IMR-90 (cell line): Measurements from ENCODE around the gene CSH2. TPM values are rescaled to one million over a fixed set of nuclear protein-coding genes. Genes with fewer than 3 reads are reported as not detected.

Experiments used
- ATAC-seq: fragments of 200-7000 bp; cut with Tn5 transposase; 2 replicates; pipeline ENCODE4 v1.9.1; 2020; ENCODE audit warnings: low read depth, mild to moderate bottlenecking, moderate library complexity
- BruUV-seq: library from RNA; stranded (reverse); fragments of 400-500 nt; replicated peaks from 2 replicates; lab custom pipeline; 2021; lab: Mats Ljungman, UMichigan
- CTCF ChIA-PET: fragments of 300-600 bp; formaldehyde crosslinking; extraction: SDS; loops from one replicate; lab custom pipeline; 2021; ENCODE audit warnings: antibody characterized with exemption; lab: Yijun Ruan, JAX
- POLR2A ChIA-PET: fragments of 300-600 bp; sonication (Branson Sonifier 250); formaldehyde crosslinking; loops from one replicate; lab custom pipeline; 2022; ENCODE audit warnings: antibody characterized with exemption; ENCODE audit not compliant: unreplicated experiment; lab: Charles Lee
- DNase-seq: peaks from one replicate; pipeline ENCODE4 v3.0.0; 2013
- H2AFZ ChIP-seq: replicated peaks from 2 replicates; pipeline ENCODE3; 2013; ENCODE audit warnings: low read length, mild to moderate bottlenecking; ENCODE audit not compliant: poor library complexity
- H2AK5ac ChIP-seq: 2 replicates; pipeline ENCODE4 v1.6.1; 2013; ENCODE audit warnings: low read depth, low read length, inconsistent platforms
- H2AK9ac ChIP-seq: replicated peaks from 2 replicates; pipeline ENCODE3; 2013; ENCODE audit warnings: mild to moderate bottlenecking, low read depth, low read length, moderate library complexity; ENCODE audit not compliant: poor library complexity
- H2BK120ac ChIP-seq: 2 replicates; pipeline ENCODE4 v1.6.1; 2013; ENCODE audit warnings: low read depth, low read length, inconsistent platforms
- H2BK15ac ChIP-seq: 3 replicates; pipeline ENCODE4 v1.6.1; 2013; ENCODE audit warnings: low read depth, low read length, inconsistent platforms
- H2BK20ac ChIP-seq: 2 replicates; pipeline ENCODE4 v1.6.1; 2013; ENCODE audit warnings: low read depth, mild to moderate bottlenecking, inconsistent platforms, low read length, moderate library complexity
- H2BK5ac ChIP-seq: 2 replicates; pipeline ENCODE4 v1.6.1; 2013; ENCODE audit warnings: mild to moderate bottlenecking, low read depth, low read length, inconsistent platforms; ENCODE audit not compliant: poor library complexity, severe bottlenecking
- H3K14ac ChIP-seq: replicated peaks from 2 replicates; pipeline ENCODE4 v1.6.1; 2013; ENCODE audit warnings: low read depth, low read length, inconsistent platforms
- H3K18ac ChIP-seq: 2 replicates; pipeline ENCODE4 v1.6.1; 2013; ENCODE audit warnings: low read depth, low read length, control low read depth
- H3K23ac ChIP-seq: 2 replicates; pipeline ENCODE4 v1.6.1; 2013; ENCODE audit warnings: low read depth, low read length, inconsistent platforms
- H3K27ac ChIP-seq: 2 replicates; pipeline ENCODE4 v1.5.1; 2013; ENCODE audit warnings: mild to moderate bottlenecking, control low read depth, low read length; ENCODE audit not compliant: insufficient read depth
- H3K27me3 ChIP-seq: 2 replicates; pipeline ENCODE4 v1.6.1; 2013; ENCODE audit warnings: low read length; ENCODE audit not compliant: control insufficient read depth, insufficient read depth
- H3K36me3 ChIP-seq: 2 replicates; pipeline ENCODE4 v1.6.1; 2013; ENCODE audit warnings: low read length, mixed read lengths; ENCODE audit not compliant: control insufficient read depth, insufficient read depth
- H3K4ac ChIP-seq: 2 replicates; pipeline ENCODE4 v1.6.1; 2013; ENCODE audit warnings: low read depth, low read length, inconsistent platforms
- H3K4me1 ChIP-seq: 2 replicates; pipeline ENCODE4 v1.6.1; 2013; ENCODE audit warnings: low read length, mixed read lengths; ENCODE audit not compliant: control insufficient read depth, insufficient read depth
- H3K4me2 ChIP-seq: 2 replicates; pipeline ENCODE4 v1.6.1; 2013; ENCODE audit warnings: low read depth, mild to moderate bottlenecking, control low read depth, low read length, moderate library complexity
- H3K4me3 ChIP-seq: 2 replicates; pipeline ENCODE4 v1.5.1; 2013; ENCODE audit warnings: low read depth, mild to moderate bottlenecking, control low read depth, low read length, moderate library complexity; ENCODE audit not compliant: insufficient read depth
- H3K56ac ChIP-seq: 2 replicates; pipeline ENCODE4 v1.6.1; 2013; ENCODE audit warnings: low read length, inconsistent platforms; ENCODE audit not compliant: insufficient read depth; ENCODE audit errors: extremely low read depth
- H3K79me1 ChIP-seq, 2 experiments: 2 replicates each; pipeline ENCODE4 v1.6.1; 2013; ENCODE audit warnings: low read length in 2 of 2, inconsistent platforms in 1 of 2, low read depth in 1 of 2
- H3K9ac ChIP-seq: 2 replicates; pipeline ENCODE4 v1.6.1; 2013; ENCODE audit warnings: low read depth, low read length, control low read depth
- H3K9me1 ChIP-seq: 2 replicates; pipeline ENCODE4 v1.6.1; 2013; ENCODE audit warnings: low read length, inconsistent platforms; ENCODE audit not compliant: insufficient read depth
- H3K9me3 ChIP-seq: 2 replicates; pipeline ENCODE4 v1.6.1; 2013; ENCODE audit warnings: low read length; ENCODE audit not compliant: control insufficient read depth, insufficient read depth
- H4K20me1 ChIP-seq: 2 replicates; pipeline ENCODE4 v1.6.1; 2013; ENCODE audit warnings: low read length, inconsistent platforms; ENCODE audit not compliant: insufficient read depth
- H4K5ac ChIP-seq: 2 replicates; pipeline ENCODE4 v1.6.1; 2013; ENCODE audit warnings: mild to moderate bottlenecking, low read depth, low read length, control low read depth
- H4K8ac ChIP-seq, 2 experiments: 2 replicates each; pipeline ENCODE4 v1.6.1; 2013; ENCODE audit warnings: low read depth in 2 of 2, low read length in 2 of 2, control low read depth in 1 of 2, inconsistent platforms in 1 of 2
- H4K91ac ChIP-seq: 2 replicates; pipeline ENCODE4 v1.6.1; 2013; ENCODE audit warnings: low read depth, low read length, inconsistent platforms; ENCODE audit not compliant: insufficient read depth
- CTCF ChIP-seq: conservative IDR thresholded peaks from 2 replicates; pipeline ENCODE4 v1.5.1; 2012; ENCODE audit warnings: mild to moderate bottlenecking, low read depth, low read length, improper control_type of control experiment
- MXI1 ChIP-seq: IDR thresholded peaks from 2 replicates; pipeline ENCODE4 v1.6.1; 2012; ENCODE audit warnings: low read depth, mild to moderate bottlenecking, low read length, moderate library complexity, borderline replicate concordance
- WGBS, 2 experiments: methylation state at CpG; one replicate each; pipeline versions ENCODE4 v1.1.5 to v1.1.7; 2013; ENCODE audit warnings: missing lambda C conversion rate in 2 of 2; ENCODE audit not compliant: insufficient read length in 1 of 2; ENCODE audit errors: extremely low coverage in 2 of 2; 5-methylcytosine and 5-hydroxymethylcytosine counted together
- dilution Hi-C: fragments of 300-500 bp; cut with HindIII; formaldehyde crosslinking; loops from one replicate; pipeline ENCODE4 v1.14.3; 2018; ENCODE audit warnings: low sequenced_read_pairs; ENCODE audit not compliant: unreplicated experiment
- in situ Hi-C: fragments of 300-500 bp; cut with MboI; formaldehyde crosslinking; loops from 3 replicates; pipeline ENCODE4 v1.14.3; 2019; ENCODE audit warnings: low sequenced_read_pairs, inconsistent platforms, mixed read lengths
- intact Hi-C: fragments of 100-400 bp; cut with micrococcal nuclease; formaldehyde crosslinking; loops from 2 replicates; pipeline ENCODE4 v1.10.0; 2022
- polyA plus RNA-seq, 3 experiments: library from polyadenylated mRNA; depleted of rRNA; stranded (reverse); fragments of >200 nt; gene quantifications; 2 replicates each; pipeline ENCODE4 v1.2.3, GENCODE V29; 2012; ENCODE audit warnings: low replicate concordance in 1 of 3
- total RNA-seq: library from RNA; depleted of rRNA; stranded (reverse); fragments of >200 nt; gene quantifications from 2 replicates; pipeline ENCODE4 v1.2.3, GENCODE V29; 2012

Gene CSH2
- total and polyA plus RNA-seq, 2 of the 4 experiments (the other 2 are of a cell fraction), result not detected

- Histone ChIP-seq H3K4ac (peak overlapping the region; percentile 89), H4K91ac (peak overlapping the region; percentile 86), H3K27ac (peak overlapping the region; percentile 93), H2BK20ac (no peak overlapping the region), H3K4me2 (peak overlapping the region; percentile 86), H3K18ac (peak overlapping the region; percentile 41), H3K56ac (peak overlapping the region; percentile 92), H2BK5ac (peak overlapping the region; percentile 71), H3K9ac (peak overlapping the region; percentile 82), H3K23ac (peak overlapping the region; percentile 96), H3K27me3 (no peaks in the 10 kb centered on the region), H3K36me3 (peaks cover 63% of the 10 kb centered on the region), H3K9me1 (peaks cover 13% of the 10 kb centered on the region), H3K14ac (peak overlapping the region; percentile 96), H4K8ac (peak overlapping the region; percentile 90 to 94), H4K5ac (peak overlapping the region; percentile 73), H3K79me1 (peaks cover 46 to 86% of the 10 kb centered on the region in 2 experiments), H2BK120ac (peak overlapping the region; percentile 56; the same call in 1 of the 2 replicates), H2AFZ (peak overlapping the region; percentile 98), H3K4me1 (peaks cover 1% of the 10 kb centered on the region; the same call in 1 of the 2 replicates), H2AK5ac (peak overlapping the region; percentile 95), H3K9me3 (no peaks in the 10 kb centered on the region), H2BK15ac (peak overlapping the region; percentile 35; the same call in 1 of the 3 replicates), H3K4me3 (peak overlapping the region; percentile 79), H2AK9ac (peak overlapping the region; percentile 99), H4K20me1 (peaks cover 33% of the 10 kb centered on the region)
- BruUV-seq, result no TSS peak
- in situ Hi-C loops (no loop called here), dilution Hi-C loops (no loop called here), intact Hi-C loops (loop anchor here (2.0 kb wide), 1 partner anchor 22 kb away; no protein-coding TSS in a partner anchor)
- 0% methylated on average over 5 of the region's 31 CpGs; no CpG with 5 or more reads in 1 of the 2 experiments for WGBS, 2 experiments
- 0 out of 2 replicates have a peak, but pooled peaks have one; percentile 6 for TF ChIP-seq CTCF
- TF ChIP-seq MXI1, result no peak
- DNase-seq (peak; percentile 41), ATAC-seq (peak; percentile 4)
- ChIA-PET CTCF (interaction anchor here (0.6 to 1.0 kb wide), 3 partner anchors 9 to 680 kb away, joined by 3 to 4 read pairs (median 3); partner anchors contain the start of gene CEP95), POLR2A (interaction anchor here (1.0 kb wide), 1 partner anchor 53 kb away, joined by 5 read pairs; the partner anchor contains the start of genes CCDC47 and DDX42)
Measured at GRCh38 chr17:63826468-63827001, 46.9 kb downstream of the CSH2 start.
